A673 (cell line): ENCODE data around the gene SCGN.

Source experiments
- CTCF ChIP-seq: fragments of 300-800, 200-600 bp; sonication (generic); conservative IDR thresholded peaks from 2 replicates; pipeline ENCODE4 v1.5.1; 2017; ENCODE audit warnings: low read depth, mild to moderate bottlenecking, antibody characterized with exemption, low read length, moderate library complexity, mixed read lengths
- EZH2 ChIP-seq: fragments of 200-600 bp; sonication (generic); IDR thresholded peaks from 2 replicates; pipeline ENCODE4 v1.6.1; 2017; ENCODE audit warnings: borderline replicate concordance, low read depth, mild to moderate bottlenecking, mixed read lengths, antibody characterized with exemption, low read length; ENCODE audit not compliant: poor library complexity, severe bottlenecking

- TF ChIP-seq CTCF (no peak), EZH2 (no peak)
Observed at GRCh38 chr6:25602674-25602982, 49.4 kb upstream of the SCGN start.
